NT2/D1 (cell line): ENCODE measurements around the gene CAVIN3.
A peak's percentile ranks its signal among the peaks of the same experiment; 100 is the strongest.

ENCODE experiments used
- DNase-seq: peaks from one replicate; pipeline ENCODE4 v3.0.0-alpha.2; 2011; ENCODE audit warnings: low read depth, low spot score
- H3K27me3 ChIP-seq: 2 replicates; pipeline ENCODE4 v1.6.0; 2011; ENCODE audit warnings: mild to moderate bottlenecking; ENCODE audit not compliant: insufficient read length, insufficient read depth
- H3K36me3 ChIP-seq: 2 replicates; pipeline ENCODE4 v1.6.1; 2011; ENCODE audit warnings: mild to moderate bottlenecking, low read length, mixed read lengths; ENCODE audit not compliant: insufficient read depth, insufficient read length
- H3K4me1 ChIP-seq: 2 replicates; pipeline ENCODE4 v1.5.1; 2011; ENCODE audit not compliant: insufficient read depth, insufficient read length
- H3K4me3 ChIP-seq: 2 replicates; pipeline ENCODE4 v1.5.1; 2011; ENCODE audit warnings: low read depth; ENCODE audit not compliant: insufficient read length
- H3K9ac ChIP-seq: 2 replicates; pipeline ENCODE4 v1.6.0; 2011; ENCODE audit warnings: low read depth; ENCODE audit not compliant: insufficient read length
- H3K9me3 ChIP-seq: 2 replicates; pipeline ENCODE4 v1.5.1; 2011; ENCODE audit warnings: mild to moderate bottlenecking, low read length; ENCODE audit not compliant: insufficient read depth
- SUZ12 ChIP-seq: IDR thresholded peaks from 2 replicates; pipeline ENCODE4 v1.6.1; 2011; ENCODE audit not compliant: insufficient read length, insufficient read depth; ENCODE audit errors: extremely low read depth
- YY1 ChIP-seq: IDR thresholded peaks from 2 replicates; pipeline ENCODE4 v1.6.1; 2011; ENCODE audit not compliant: insufficient read length, insufficient read depth
- ZNF274 ChIP-seq: IDR thresholded peaks from 2 replicates; pipeline ENCODE4 v1.6.1; 2011; ENCODE audit warnings: mild to moderate bottlenecking, low read depth, low read length

The CAVIN3 gene

DNA sequence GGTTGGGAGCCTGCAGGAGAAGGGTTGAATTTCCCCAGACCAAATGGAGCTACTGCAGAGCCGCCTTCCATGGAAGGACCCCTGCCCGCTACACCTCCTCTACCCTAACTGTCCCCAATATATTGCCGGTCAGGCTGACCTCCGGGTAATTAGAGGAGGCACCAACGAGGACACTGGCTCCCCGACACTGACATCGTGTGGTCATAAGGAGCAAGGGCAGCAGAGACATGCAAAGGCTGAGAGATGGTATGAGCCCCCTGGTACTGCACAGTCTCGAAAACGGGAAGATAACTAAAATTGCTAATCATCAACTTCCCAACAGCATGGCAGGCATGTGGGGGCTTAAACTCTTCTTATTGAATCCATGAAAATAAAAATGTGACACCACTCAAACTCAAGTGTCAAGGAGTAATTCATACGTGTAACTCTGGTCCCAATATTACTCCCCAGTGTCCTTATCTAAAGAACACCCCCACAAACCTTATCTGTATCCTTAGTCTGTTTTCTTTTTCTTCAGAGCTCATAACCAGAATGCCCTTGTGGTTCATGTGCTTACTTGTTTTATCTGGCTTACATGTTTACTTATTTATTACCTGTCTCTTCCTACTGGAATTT is 4.4 kb downstream of the CAVIN3 start:
- no peak overlapping the region for H3K4me3 ChIP-seq
- peaks cover 7% of the 10 kb centered on the region for H3K36me3 ChIP-seq
- peak; percentile 76 for DNase-seq
- no peak for TF ChIP-seq SUZ12
- TF ChIP-seq YY1, result no peak
- TF ChIP-seq ZNF274, result no peak
- H3K9me3 ChIP-seq, result no peaks in the 10 kb centered on the region
- no peaks in the 10 kb centered on the region for H3K27me3 ChIP-seq
- no peaks in the 10 kb centered on the region for H3K4me1 ChIP-seq
- H3K9ac ChIP-seq, result no peak overlapping the region

DNA sequence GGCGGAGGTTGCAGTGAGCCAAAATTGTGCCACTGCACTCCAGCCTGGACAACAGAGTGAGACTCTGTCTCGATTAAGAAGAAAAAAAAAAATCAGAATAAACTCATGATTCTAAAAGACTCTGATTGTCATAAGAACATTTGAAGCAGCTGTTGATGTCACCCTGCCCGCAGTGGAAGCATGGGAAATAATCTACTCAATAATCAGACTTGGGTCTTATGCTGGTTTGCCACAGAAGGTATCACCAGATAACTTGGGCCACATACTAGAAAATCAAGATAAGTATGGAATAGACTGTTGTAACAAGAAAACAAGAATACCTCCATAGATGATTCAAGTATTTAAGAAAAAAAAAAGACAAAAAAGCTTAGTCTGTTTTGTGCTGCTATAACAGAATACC is 8.2 kb downstream of the CAVIN3 start:
- TF ChIP-seq SUZ12 (no peak), YY1 (no peak), ZNF274 (no peak)
- Histone ChIP-seq H3K9ac (no peak overlapping the region), H3K4me1 (no peaks in the 10 kb centered on the region), H3K9me3 (no peaks in the 10 kb centered on the region), H3K4me3 (no peak overlapping the region), H3K36me3 (no peaks in the 10 kb centered on the region), H3K27me3 (no peaks in the 10 kb centered on the region)
- DNase-seq, result no peak

DNA sequence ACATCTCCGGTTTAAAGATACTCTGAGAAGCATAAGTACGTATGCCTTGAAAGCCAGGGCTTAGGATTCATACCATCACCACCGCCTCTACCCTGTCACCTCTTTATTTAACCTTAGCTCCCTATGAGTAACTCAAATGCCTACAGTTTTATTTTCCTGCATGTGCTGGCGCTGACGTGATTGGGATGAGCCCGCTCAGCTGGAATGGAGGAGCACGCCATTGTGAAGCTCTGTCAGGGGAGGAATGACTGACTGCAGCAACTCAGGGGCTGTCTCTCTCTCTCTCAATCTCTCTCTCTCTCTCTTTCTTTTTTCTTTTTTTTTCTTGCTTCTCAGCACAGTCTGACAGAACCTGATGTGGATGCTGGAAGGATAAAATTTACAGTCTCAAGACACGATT is 12.4 kb downstream of the CAVIN3 start:
- no peak for TF ChIP-seq YY1
- TF ChIP-seq ZNF274, result no peak
- no peak for TF ChIP-seq SUZ12
- H3K4me1 ChIP-seq, result no peaks in the 10 kb centered on the region
- H3K9me3 ChIP-seq, result no peaks in the 10 kb centered on the region
- no peaks in the 10 kb centered on the region for H3K27me3 ChIP-seq
- no peaks in the 10 kb centered on the region for H3K36me3 ChIP-seq
- no peak overlapping the region for H3K4me3 ChIP-seq
- H3K9ac ChIP-seq, result no peak overlapping the region
- no peak for DNase-seq

DNA sequence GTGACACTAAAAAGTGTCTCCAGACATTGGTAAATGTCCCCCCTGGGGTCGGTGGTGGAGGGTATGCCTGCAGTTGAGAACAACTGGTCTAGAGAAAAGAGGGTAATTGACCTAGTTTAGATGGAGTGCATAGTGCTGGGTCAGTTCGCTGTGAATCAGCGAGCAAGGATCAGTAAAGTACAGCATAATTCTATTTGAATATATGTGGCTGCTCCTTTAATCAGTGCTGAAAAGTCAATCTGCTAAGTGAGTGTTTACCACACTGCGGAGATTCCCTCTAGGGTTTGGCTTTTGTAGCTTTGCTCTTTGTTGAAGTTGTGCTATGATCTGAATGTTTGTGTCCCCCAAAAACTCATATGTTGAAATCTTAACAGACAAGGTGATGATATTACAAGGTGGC is 15.0 kb downstream of the CAVIN3 start:
- H3K36me3 ChIP-seq, result no peaks in the 10 kb centered on the region
- no peak for TF ChIP-seq ZNF274
- TF ChIP-seq SUZ12, result no peak
- no peak for TF ChIP-seq YY1
- H3K9ac ChIP-seq, result no peak overlapping the region
- DNase-seq, result no peak
- H3K9me3 ChIP-seq, result no peaks in the 10 kb centered on the region
- H3K4me3 ChIP-seq, result no peak overlapping the region
- no peaks in the 10 kb centered on the region for H3K4me1 ChIP-seq
- H3K27me3 ChIP-seq, result no peaks in the 10 kb centered on the region

DNA sequence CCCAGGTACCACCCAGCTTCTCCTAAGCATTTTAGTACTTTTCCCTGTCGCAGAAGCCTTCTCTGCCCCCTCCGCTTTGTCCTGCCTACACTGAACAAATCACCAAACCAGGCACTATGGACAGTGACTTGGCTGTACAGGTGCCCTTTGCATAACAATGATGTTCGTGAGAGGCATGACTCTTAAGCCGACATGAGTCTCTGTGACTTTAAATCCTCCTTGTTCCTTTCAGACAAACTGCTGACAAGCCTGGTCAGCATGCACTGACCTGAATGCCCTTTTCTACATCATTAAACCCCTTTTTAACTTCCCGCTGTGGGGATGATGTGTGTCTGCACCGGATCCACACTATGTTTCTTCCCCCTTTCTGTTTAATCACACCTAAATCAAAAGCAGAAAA is 16.6 kb downstream of the CAVIN3 start:
- Histone ChIP-seq H3K4me3 (no peak overlapping the region), H3K27me3 (no peaks in the 10 kb centered on the region), H3K4me1 (no peaks in the 10 kb centered on the region), H3K9me3 (no peaks in the 10 kb centered on the region), H3K9ac (no peak overlapping the region), H3K36me3 (no peaks in the 10 kb centered on the region)
- TF ChIP-seq YY1 (no peak), SUZ12 (no peak), ZNF274 (no peak)
- peak; percentile 83 for DNase-seq

DNA sequence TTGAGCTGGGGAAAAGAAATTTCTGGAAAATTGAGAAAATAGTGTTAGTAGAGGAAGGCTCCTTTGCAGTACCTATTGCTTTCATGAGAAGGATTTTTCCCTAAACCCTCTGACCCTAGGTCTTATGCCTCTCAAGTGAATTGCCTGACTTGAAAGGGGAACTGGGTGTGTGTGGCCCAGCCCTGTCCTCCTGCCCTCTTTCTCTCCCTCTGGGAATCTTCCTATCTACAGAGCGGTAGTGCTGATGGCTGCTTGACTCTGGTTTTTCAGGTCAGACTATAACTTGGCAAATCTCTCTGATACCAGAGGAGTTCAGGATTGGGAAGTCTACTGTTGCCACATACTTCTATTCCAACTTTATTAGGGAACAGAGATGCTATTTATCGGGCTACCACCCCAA is 19.2 kb downstream of the CAVIN3 start:
- no peak overlapping the region for H3K9ac ChIP-seq
- DNase-seq, result no peak
- no peaks in the 10 kb centered on the region for H3K27me3 ChIP-seq
- H3K36me3 ChIP-seq, result no peaks in the 10 kb centered on the region
- no peaks in the 10 kb centered on the region for H3K9me3 ChIP-seq
- peaks cover 3% of the 10 kb centered on the region for H3K4me1 ChIP-seq
- no peak overlapping the region for H3K4me3 ChIP-seq
- TF ChIP-seq ZNF274 (no peak), YY1 (no peak), SUZ12 (no peak)

DNA sequence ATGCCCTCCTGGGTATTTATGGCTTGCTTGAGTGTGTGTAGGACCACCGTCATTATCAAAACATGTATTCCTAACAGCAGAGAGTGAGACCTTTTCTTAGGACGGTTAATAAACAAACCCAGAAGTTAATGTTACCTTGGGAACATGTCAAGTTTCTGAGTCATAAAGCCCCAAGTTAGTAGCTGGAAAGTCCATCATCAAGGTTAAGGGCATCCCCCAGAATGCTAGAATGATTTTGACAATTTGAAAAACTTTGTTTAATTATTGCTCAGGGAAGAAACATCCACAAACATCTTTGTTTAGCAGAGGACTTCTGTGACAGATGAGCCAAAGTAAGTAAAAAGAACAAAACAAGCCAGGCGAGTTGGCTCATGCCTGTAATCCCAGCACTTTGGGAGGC is 20.0 kb downstream of the CAVIN3 start:
- TF ChIP-seq SUZ12, result no peak
- TF ChIP-seq YY1, result no peak
- no peak for TF ChIP-seq ZNF274
- Histone ChIP-seq H3K4me3 (no peak overlapping the region), H3K27me3 (no peaks in the 10 kb centered on the region), H3K4me1 (peaks cover 3% of the 10 kb centered on the region), H3K36me3 (no peaks in the 10 kb centered on the region), H3K9me3 (no peaks in the 10 kb centered on the region), H3K9ac (no peak overlapping the region)
- no peak for DNase-seq
